RWPE1 (cell line): ENCODE results near the gene PDE4B.

Experiments used
- CTCF ChIA-PET: fragments of 350-600 bp; sonication (Branson Sonifier 250); formaldehyde crosslinking; extraction: SDS; loops from one replicate; lab custom pipeline; 2021; lab: Yijun Ruan, JAX
- POLR2A ChIA-PET: fragments of 400-600 bp; formaldehyde crosslinking; extraction: SDS; loops from one replicate; lab custom pipeline; 2020; ENCODE audit warnings: antibody characterized with exemption; ENCODE audit not compliant: low non-redundant PET; lab: Yijun Ruan, JAX
- DNase-seq: peaks from one replicate; pipeline ENCODE4 v3.0.0; 2012; ENCODE audit warnings: low spot score
- H3K27ac ChIP-seq: fragments of 450-650 bp; 2 replicates; pipeline ENCODE4 v1.5.1; 2017
- CTCF ChIP-seq: fragments of 450-650 bp; conservative IDR thresholded peaks from 2 replicates; pipeline ENCODE4 v1.5.1; 2017; ENCODE audit warnings: low read depth, mild to moderate bottlenecking

The PDE4B gene

DNA sequence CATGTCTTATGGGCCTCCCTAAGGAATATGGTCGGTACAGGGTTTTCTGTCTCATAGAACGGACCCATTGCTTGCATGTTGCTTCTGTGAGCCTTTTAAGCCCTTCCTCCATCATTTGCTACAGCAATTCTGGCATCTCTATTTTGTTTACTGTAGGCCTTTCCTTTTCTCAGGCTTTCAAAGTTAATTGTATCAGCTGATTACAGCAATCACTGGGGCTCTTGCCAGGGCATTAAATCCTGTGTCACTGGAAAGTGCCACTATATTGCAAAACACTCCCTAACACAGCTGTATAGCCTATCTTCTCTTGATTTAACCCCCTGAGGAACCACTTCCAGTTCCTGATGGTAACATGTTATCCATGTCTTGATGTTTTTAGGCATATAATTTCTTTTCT is 156.5 kb downstream of the PDE4B start:
- ChIA-PET POLR2A (no interaction called here), CTCF (interaction anchor here (1.4 kb wide), 1 partner anchor 293 kb away, joined by 4 read pairs; no protein-coding TSS in a partner anchor)
- no peak for TF ChIP-seq CTCF
- no peak for DNase-seq
- H3K27ac ChIP-seq, result no peak overlapping the region

DNA sequence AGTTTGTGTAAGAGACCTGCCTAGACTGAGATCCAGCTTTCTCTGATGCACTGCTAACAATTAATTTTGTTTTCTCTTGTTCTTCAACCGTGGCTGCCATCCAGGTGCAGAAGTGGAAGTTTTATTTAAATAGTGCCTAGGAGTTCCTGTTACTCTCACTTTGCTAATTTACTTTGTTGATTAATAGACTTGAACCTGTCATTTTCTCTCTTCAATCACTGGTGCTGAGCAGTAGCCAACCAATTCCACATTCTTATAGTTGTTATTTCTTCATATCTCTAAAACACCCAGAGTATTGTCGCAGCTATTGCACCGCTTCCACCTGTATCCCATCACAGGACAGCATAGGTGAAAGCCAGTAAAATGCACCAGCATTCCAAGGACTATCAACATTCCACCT is 157.2 kb downstream of the PDE4B start:
- DNase-seq, result no peak
- CTCF ChIA-PET, result interaction anchor here (1.4 kb wide), 1 partner anchor 293 kb away, joined by 4 read pairs; no protein-coding TSS in a partner anchor
- POLR2A ChIA-PET, result no interaction called here
- no peak overlapping the region for H3K27ac ChIP-seq
- TF ChIP-seq CTCF, result no peak

GRCh38 chr1:65952696-65953095 is 160.0 kb downstream of the PDE4B start:
- DNase-seq, result no peak
- TF ChIP-seq CTCF, result no peak
- POLR2A ChIA-PET, result no interaction called here
- no peak overlapping the region for H3K27ac ChIP-seq
- CTCF ChIA-PET, result interaction anchor here (0.9 kb wide), 1 partner anchor 289 kb away, joined by 4 read pairs; no protein-coding TSS in a partner anchor

DNA sequence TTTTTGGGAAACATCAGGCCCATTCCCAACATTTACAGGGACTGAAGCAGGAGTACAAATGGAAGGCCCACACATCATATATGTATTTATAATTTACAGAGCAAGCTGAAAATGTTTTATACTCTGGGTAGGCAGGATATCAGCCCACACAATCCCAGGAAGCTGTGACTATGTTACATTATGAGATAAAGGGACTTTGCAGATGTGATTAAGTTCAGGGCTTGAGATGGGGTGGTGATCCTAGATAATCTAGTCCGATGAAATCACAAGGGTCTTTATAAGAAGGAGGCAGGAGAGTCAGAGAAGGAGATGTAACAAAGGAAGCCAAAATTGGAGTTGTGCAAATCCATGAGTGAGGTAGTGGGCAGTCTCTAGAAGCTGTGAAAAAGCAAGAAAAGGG is 160.5 kb downstream of the PDE4B start:
- ChIA-PET CTCF (interaction anchor here (0.9 kb wide), 1 partner anchor 289 kb away, joined by 4 read pairs; no protein-coding TSS in a partner anchor), POLR2A (no interaction called here)
- H3K27ac ChIP-seq, result no peak overlapping the region
- DNase-seq, result no peak
- no peak for TF ChIP-seq CTCF

- DNase-seq, result no peak
- CTCF ChIA-PET, result no interaction called here
- H3K27ac ChIP-seq, result no peak overlapping the region
- POLR2A ChIA-PET, result no interaction called here
- TF ChIP-seq CTCF, result no peak
These were observed 162.4 kb downstream of the PDE4B start for GRCh38 chr1:65955071-65955470.

- no peak for TF ChIP-seq CTCF
- POLR2A ChIA-PET, result no interaction called here
- CTCF ChIA-PET, result interaction anchor here (0.6 kb wide), 1 partner anchor 287 kb away, joined by 5 read pairs; no protein-coding TSS in a partner anchor
- H3K27ac ChIP-seq, result no peak overlapping the region
- no peak for DNase-seq
These were observed 162.8 kb downstream of the PDE4B start for GRCh38 chr1:65955503-65955902.
